ENCODE measurements around the gene EHD3.

Gene EHD3

GRCh38 chr2:31233741-31234682 is at the start of gene EHD3:
EHD3 (plus strand) TSS chr2:31234152; CDS start chr2:31234622, 470 bp downstream.
- no peaks in the 10 kb centered on the region for H3K36me3 ChIP-seq (ENCODE audit: insufficient read depth, low read length)
- H3K4me1 ChIP-seq (ENCODE audit: insufficient read depth, low read length): peaks cover 12% of the 10 kb centered on the region
- no peaks in the 10 kb centered on the region for H3K9me3 ChIP-seq (ENCODE audit: control insufficient read depth, insufficient read depth, low read length)
- peak within 1 kb of the TSS; percentile 74 for H3K9ac ChIP-seq (ENCODE audit: low read depth, low read length)

GRCh38 chr2:31187166-31187565 is 46.8 kb upstream of the EHD3 start:
- no peaks in the 10 kb centered on the region for H3K4me1 ChIP-seq (ENCODE audit: insufficient read depth, low read length)
- no peaks in the 10 kb centered on the region for H3K36me3 ChIP-seq (ENCODE audit: insufficient read depth, low read length)

GRCh38 chr2:31188131-31188530 is 45.8 kb upstream of the EHD3 start:
- H3K36me3 ChIP-seq (ENCODE audit: insufficient read depth, low read length): no peaks in the 10 kb centered on the region
- no peak overlapping the region for H3K9ac ChIP-seq (ENCODE audit: low read depth, low read length)
- H3K4me1 ChIP-seq (ENCODE audit: insufficient read depth, low read length): no peaks in the 10 kb centered on the region
- no peaks in the 10 kb centered on the region for H3K9me3 ChIP-seq (ENCODE audit: control insufficient read depth, insufficient read depth, low read length)

More at GRCh38 chr2:31187166-31187565, 46.8 kb upstream of the EHD3 start:
- Histone ChIP-seq H3K9ac (ENCODE audit: low read depth, low read length) (no peak overlapping the region), H3K9me3 (ENCODE audit: control insufficient read depth, insufficient read depth, low read length) (no peaks in the 10 kb centered on the region)

DNA sequence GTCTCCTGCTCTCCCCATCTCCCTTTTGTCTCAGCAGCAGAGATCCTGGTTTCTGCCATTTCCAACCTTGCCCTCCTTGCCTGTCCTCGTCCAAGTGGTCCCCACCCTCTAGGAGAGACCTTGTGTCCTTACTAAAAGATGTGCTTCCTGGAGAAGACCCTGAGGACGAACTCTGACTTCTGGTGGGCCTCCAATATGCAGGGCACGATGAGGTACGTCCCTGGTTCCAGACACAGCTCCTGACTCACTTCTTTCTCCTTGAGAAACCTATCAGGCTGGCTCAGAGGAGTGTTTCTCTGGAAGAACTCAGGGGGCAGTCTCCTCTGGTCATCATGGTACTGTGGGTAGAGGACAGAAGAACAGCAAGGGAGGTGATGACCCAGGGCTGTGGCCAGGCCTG is 44.8 kb upstream of the EHD3 start:
- Histone ChIP-seq H3K9ac (ENCODE audit: low read depth, low read length) (no peak overlapping the region), H3K4me1 (ENCODE audit: insufficient read depth, low read length) (no peaks in the 10 kb centered on the region)

GRCh38 chr2:31190188-31190587 is 43.8 kb upstream of the EHD3 start:
- H3K4me1 ChIP-seq (ENCODE audit: insufficient read depth, low read length): no peaks in the 10 kb centered on the region
- no peaks in the 10 kb centered on the region for H3K36me3 ChIP-seq (ENCODE audit: insufficient read depth, low read length)
- H3K9ac ChIP-seq (ENCODE audit: low read depth, low read length): no peak overlapping the region
- H3K9me3 ChIP-seq (ENCODE audit: control insufficient read depth, insufficient read depth, low read length): no peaks in the 10 kb centered on the region

More for the DNA sequence above, 44.8 kb upstream of the EHD3 start:
- H3K9me3 ChIP-seq (ENCODE audit: control insufficient read depth, insufficient read depth, low read length): no peaks in the 10 kb centered on the region
- H3K36me3 ChIP-seq (ENCODE audit: insufficient read depth, low read length): no peaks in the 10 kb centered on the region

- no peak overlapping the region for H3K9ac ChIP-seq (ENCODE audit: low read depth, low read length)
- H3K36me3 ChIP-seq (ENCODE audit: insufficient read depth, low read length): no peaks in the 10 kb centered on the region
- H3K9me3 ChIP-seq (ENCODE audit: control insufficient read depth, insufficient read depth, low read length): no peaks in the 10 kb centered on the region
Observed at GRCh38 chr2:31191931-31192330, 42.0 kb upstream of the EHD3 start.

DNA sequence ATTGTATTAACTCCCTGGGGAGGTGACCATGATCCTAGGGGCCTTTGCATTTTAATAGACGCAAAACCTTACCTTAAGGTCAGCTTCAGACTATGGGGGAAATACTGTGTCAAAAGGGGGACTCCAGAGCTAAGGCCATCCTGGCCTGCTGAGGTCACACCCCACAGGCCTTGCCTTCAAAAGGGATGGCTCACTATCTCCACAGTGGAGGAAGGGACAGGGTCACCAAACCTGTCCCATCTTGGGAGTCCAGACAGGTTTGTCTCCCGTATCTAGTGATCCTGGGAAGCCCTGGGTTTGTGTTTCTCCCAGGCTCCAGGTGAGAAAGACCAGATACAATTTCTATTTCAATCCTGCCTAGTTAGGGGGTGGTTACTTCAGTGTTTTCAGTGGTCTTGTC is 41.6 kb upstream of the EHD3 start:
- Histone ChIP-seq H3K9ac (ENCODE audit: low read depth, low read length) (no peak overlapping the region), H3K4me1 (ENCODE audit: insufficient read depth, low read length) (no peaks in the 10 kb centered on the region), H3K9me3 (ENCODE audit: control insufficient read depth, insufficient read depth, low read length) (no peaks in the 10 kb centered on the region), H3K36me3 (ENCODE audit: insufficient read depth, low read length) (no peaks in the 10 kb centered on the region)

More at GRCh38 chr2:31191931-31192330, 42.0 kb upstream of the EHD3 start:
- H3K4me1 ChIP-seq (ENCODE audit: insufficient read depth, low read length): no peaks in the 10 kb centered on the region

DNA sequence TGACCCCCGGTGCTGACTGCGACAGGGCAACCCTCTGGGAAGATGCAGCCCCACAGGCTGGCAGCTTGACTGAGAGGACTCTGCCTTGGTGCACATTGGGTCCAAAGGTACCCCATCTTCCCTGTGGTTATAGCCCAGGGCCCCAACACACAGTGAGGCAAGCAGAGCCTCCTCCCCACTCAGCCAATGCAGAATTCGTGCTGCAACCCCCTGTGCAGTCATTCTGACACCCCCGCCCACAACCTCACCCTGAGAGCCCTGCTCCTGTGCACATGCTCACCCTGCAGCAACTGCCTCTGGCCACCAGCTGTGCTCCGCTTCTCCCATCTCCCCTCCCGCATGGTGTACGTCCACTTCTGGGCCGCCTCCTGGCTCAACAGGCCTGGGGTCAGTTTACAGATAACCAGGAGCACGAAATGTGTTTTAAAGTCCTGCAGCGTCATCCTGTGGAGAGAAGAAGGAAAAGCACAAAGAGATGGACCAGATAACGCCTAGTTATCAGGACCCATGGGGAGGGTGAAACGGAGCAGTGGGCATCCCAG is 41.0 kb upstream of the EHD3 start:
- Histone ChIP-seq H3K9me3 (ENCODE audit: control insufficient read depth, insufficient read depth, low read length) (no peaks in the 10 kb centered on the region), H3K36me3 (ENCODE audit: insufficient read depth, low read length) (no peaks in the 10 kb centered on the region), H3K9ac (ENCODE audit: low read depth, low read length) (no peak overlapping the region), H3K4me1 (ENCODE audit: insufficient read depth, low read length) (no peaks in the 10 kb centered on the region)

DNA sequence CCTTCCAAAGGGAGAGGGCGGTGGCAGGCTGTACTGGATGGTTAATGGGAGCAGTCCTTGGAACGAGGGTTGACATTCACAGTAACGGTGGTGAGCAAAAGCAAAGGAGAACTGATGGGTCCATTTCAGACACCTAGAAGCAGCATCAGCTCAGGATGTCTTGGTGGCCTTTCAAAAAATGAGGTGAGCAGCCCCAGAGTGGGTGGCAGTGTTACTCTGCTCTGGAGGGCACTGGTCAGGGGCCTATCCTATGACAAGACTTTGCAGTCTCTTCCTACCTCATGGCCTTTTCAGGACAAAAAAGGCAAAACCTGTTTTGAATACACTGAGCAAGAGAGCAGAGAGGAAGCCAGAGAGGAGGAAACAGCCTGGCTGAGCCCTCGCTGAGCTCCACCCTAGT is 40.1 kb upstream of the EHD3 start:
- no peaks in the 10 kb centered on the region for H3K36me3 ChIP-seq (ENCODE audit: insufficient read depth, low read length)
- H3K9ac ChIP-seq (ENCODE audit: low read depth, low read length): no peak overlapping the region
- H3K9me3 ChIP-seq (ENCODE audit: control insufficient read depth, insufficient read depth, low read length): no peaks in the 10 kb centered on the region
- H3K4me1 ChIP-seq (ENCODE audit: insufficient read depth, low read length): no peaks in the 10 kb centered on the region

DNA sequence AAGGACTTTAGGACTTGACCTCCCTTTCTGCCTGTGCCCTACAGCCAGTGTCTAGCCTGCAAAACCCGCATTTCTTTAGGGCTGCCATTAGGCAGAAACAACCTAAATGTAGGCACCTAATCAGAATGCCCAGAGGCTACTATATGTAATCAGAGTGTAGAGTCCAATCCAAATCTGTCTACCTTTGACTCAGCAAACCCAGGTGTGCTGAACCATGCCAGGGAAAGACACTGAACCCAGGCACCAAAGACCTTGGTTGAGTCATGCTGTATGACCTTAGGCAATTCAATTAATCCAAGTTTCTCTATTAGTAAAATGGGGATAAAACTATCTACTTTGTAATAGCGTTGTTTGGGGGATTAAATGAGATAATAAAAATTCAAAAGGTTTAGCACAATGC is 37.3 kb upstream of the EHD3 start:
- H3K4me1 ChIP-seq (ENCODE audit: insufficient read depth, low read length): no peaks in the 10 kb centered on the region
- H3K36me3 ChIP-seq (ENCODE audit: insufficient read depth, low read length): no peaks in the 10 kb centered on the region
- H3K9me3 ChIP-seq (ENCODE audit: control insufficient read depth, insufficient read depth, low read length): no peaks in the 10 kb centered on the region
- H3K9ac ChIP-seq (ENCODE audit: low read depth, low read length): no peak overlapping the region

DNA sequence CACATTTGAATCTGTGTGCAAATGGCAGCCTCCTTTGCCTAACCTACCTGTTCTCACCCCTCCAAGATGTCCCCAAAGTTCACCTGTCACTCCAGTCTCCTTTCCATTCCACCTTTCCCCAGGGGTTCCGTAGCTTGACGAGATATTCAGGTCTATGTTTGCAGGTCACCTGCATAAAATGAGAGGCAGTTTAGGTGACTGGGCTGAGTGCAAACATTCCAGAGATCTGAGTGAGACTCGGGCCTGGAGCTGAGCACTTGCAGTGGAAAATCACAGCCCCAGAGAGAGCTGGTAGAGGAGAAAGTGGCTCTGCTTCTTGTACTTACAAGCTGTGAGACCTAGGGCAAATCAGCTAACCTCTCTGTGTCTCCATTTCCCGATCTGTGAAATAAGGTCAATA is 36.8 kb upstream of the EHD3 start:
- no peaks in the 10 kb centered on the region for H3K4me1 ChIP-seq (ENCODE audit: insufficient read depth, low read length)
- no peaks in the 10 kb centered on the region for H3K36me3 ChIP-seq (ENCODE audit: insufficient read depth, low read length)
- no peaks in the 10 kb centered on the region for H3K9me3 ChIP-seq (ENCODE audit: control insufficient read depth, insufficient read depth, low read length)
- H3K9ac ChIP-seq (ENCODE audit: low read depth, low read length): no peak overlapping the region

- Histone ChIP-seq H3K9ac (ENCODE audit: low read depth, low read length) (no peak overlapping the region), H3K36me3 (ENCODE audit: insufficient read depth, low read length) (no peaks in the 10 kb centered on the region), H3K4me1 (ENCODE audit: insufficient read depth, low read length) (no peaks in the 10 kb centered on the region), H3K9me3 (ENCODE audit: control insufficient read depth, insufficient read depth, low read length) (no peaks in the 10 kb centered on the region)
Observed at GRCh38 chr2:31197669-31198068, 36.3 kb upstream of the EHD3 start.

DNA sequence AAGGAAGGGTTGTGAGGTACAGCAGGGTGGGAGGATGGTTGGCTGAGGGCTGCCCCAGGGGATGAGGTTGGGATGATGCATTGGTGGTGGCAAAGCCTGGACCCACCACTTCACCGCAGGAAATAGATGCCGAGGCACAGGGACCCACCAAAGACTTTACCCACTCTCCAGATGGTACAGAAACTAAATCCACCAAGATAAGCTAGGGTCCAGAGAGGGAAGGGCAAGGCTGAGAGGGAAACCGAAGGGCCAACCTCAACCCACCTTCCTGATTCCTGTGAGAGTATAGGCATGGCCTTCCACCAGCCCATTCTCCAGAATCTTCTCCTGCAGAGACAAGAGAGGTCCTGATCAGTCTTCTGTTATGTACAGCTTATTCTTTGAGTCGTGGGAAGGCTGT is 34.7 kb upstream of the EHD3 start:
- Histone ChIP-seq H3K4me1 (ENCODE audit: insufficient read depth, low read length) (no peaks in the 10 kb centered on the region), H3K36me3 (ENCODE audit: insufficient read depth, low read length) (no peaks in the 10 kb centered on the region), H3K9ac (ENCODE audit: low read depth, low read length) (no peak overlapping the region), H3K9me3 (ENCODE audit: control insufficient read depth, insufficient read depth, low read length) (no peaks in the 10 kb centered on the region)

DNA sequence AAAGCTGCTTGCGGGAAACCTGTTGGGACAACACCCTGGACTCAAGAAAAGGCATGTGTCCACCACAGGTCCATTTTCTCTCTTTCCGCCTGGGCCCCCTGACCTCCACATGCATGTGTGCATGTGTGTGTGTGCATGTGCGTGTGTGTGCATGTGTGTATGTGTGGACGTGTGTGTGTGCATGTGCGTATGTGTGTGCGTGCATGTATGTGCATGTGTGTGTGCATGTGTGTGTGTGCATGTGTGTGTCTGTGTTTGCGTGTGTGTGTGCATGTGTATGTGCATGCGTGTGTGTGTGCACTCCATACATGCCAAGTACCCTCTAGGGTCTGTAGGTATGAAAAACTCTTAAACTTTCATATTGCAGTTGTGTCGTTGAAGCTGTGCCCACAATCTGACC is 33.0 kb upstream of the EHD3 start:
- Histone ChIP-seq H3K36me3 (ENCODE audit: insufficient read depth, low read length) (no peaks in the 10 kb centered on the region), H3K4me1 (ENCODE audit: insufficient read depth, low read length) (no peaks in the 10 kb centered on the region), H3K9me3 (ENCODE audit: control insufficient read depth, insufficient read depth, low read length) (no peaks in the 10 kb centered on the region), H3K9ac (ENCODE audit: low read depth, low read length) (no peak overlapping the region)

GRCh38 chr2:31202041-31202440 is 31.9 kb upstream of the EHD3 start:
- no peaks in the 10 kb centered on the region for H3K9me3 ChIP-seq (ENCODE audit: control insufficient read depth, insufficient read depth, low read length)
- H3K9ac ChIP-seq (ENCODE audit: low read depth, low read length): no peak overlapping the region
- H3K4me1 ChIP-seq (ENCODE audit: insufficient read depth, low read length): no peaks in the 10 kb centered on the region
- no peaks in the 10 kb centered on the region for H3K36me3 ChIP-seq (ENCODE audit: insufficient read depth, low read length)

All from ES-I3 (cell line).